ENCODE data around the gene NID1. TPM values are rescaled to one million over a fixed set of nuclear protein-coding genes. Genes with fewer than 3 reads are reported as not detected.

NID1 gene
- total RNA-seq, 1 donor: 68.1 TPM

- no peak for DNase-seq (ENCODE audit: low read depth)
- no peak overlapping the region for H3K4me3 ChIP-seq (ENCODE audit: low read depth, low read length)
- TF ChIP-seq CTCF (IDR thresholded peaks at IDR 0.05; ENCODE audit: insufficient read depth, low read length): no peak
Observed at GRCh38 chr1:236075848-236076247, 11.0 kb upstream of the NID1 start.

- no peak for DNase-seq (ENCODE audit: low read depth)
- no peak overlapping the region for H3K4me3 ChIP-seq (ENCODE audit: low read depth, low read length)
- no peak for TF ChIP-seq CTCF (IDR thresholded peaks at IDR 0.05; ENCODE audit: insufficient read depth, low read length)
Observed at GRCh38 chr1:236073307-236073897, 8.5 kb upstream of the NID1 start.

- TF ChIP-seq CTCF (IDR thresholded peaks at IDR 0.05; ENCODE audit: insufficient read depth, low read length): no peak
- no peak overlapping the region for H3K4me3 ChIP-seq (ENCODE audit: low read depth, low read length)
- no peak for DNase-seq (ENCODE audit: low read depth)
Observed at GRCh38 chr1:236072001-236072400, 7.1 kb upstream of the NID1 start.

- TF ChIP-seq CTCF (IDR thresholded peaks at IDR 0.05; ENCODE audit: insufficient read depth, low read length): no peak
- DNase-seq (ENCODE audit: low read depth): no peak
Observed at GRCh38 chr1:236070753-236071152, 5.9 kb upstream of the NID1 start.

GRCh38 chr1:236069796-236070195 lies 4.9 kb upstream of the NID1 start:
- TF ChIP-seq CTCF (IDR thresholded peaks at IDR 0.05; ENCODE audit: insufficient read depth, low read length): no peak
- no peak overlapping the region for H3K4me3 ChIP-seq (ENCODE audit: low read depth, low read length)
- no peak for DNase-seq (ENCODE audit: low read depth)

More at GRCh38 chr1:236070753-236071152, 5.9 kb upstream of the NID1 start:
- H3K4me3 ChIP-seq (ENCODE audit: low read depth, low read length): no peak overlapping the region

- no peak for TF ChIP-seq CTCF (IDR thresholded peaks at IDR 0.05; ENCODE audit: insufficient read depth, low read length)
- peak; percentile 70 for DNase-seq (ENCODE audit: low read depth)
- no peak overlapping the region for H3K4me3 ChIP-seq (ENCODE audit: low read depth, low read length)
Observed at GRCh38 chr1:236067854-236068454, 3.1 kb upstream of the NID1 start.

All from fibroblast of the aortic adventitia (primary cell).